ENCODE data around the gene MYO6.
"Not testable (repeated sequence)": the region's sequence is repeated elsewhere in the genome, so short reads cannot be mapped to it uniquely, and the experiment has no call there.

MYO6 gene

DNA sequence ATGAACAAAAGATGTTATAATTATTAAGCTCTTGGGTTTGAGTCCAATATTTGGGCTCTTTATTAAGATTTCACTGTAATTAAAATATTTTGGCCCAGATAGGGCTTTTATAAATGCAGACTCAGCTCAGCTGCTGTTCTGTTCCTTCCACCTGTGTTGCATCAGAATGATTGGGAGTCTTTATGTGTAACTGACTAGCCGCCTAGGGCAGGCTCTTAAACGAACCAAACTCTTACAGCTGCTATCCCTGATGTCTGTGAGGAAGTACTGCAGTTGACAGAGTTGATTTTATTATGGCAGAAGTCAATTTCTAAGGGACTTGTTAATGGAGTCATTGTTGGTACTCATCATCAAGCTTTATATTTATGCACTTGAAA is 144.7 kb downstream of the MYO6 start:
- DNase-seq: no peak

DNA sequence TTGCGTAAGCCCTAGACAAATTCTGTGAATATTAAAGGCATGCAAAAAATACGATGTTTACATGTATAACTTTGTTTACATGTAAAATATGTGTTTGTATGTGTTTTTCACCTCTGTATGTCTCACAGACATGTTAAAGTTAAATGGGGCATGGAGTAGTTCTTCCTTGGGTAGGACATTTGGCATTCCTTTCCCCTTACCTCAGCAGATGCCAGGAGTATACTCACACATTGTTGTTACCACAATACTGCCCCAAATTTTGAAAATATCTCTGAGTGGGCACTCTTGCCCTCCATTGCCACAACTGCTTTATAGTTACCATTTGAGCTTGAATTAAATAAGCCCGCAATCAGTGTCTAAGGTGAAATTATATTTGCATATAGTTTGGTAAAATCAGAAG is 147.5 kb downstream of the MYO6 start:
- no peak for DNase-seq

DNA sequence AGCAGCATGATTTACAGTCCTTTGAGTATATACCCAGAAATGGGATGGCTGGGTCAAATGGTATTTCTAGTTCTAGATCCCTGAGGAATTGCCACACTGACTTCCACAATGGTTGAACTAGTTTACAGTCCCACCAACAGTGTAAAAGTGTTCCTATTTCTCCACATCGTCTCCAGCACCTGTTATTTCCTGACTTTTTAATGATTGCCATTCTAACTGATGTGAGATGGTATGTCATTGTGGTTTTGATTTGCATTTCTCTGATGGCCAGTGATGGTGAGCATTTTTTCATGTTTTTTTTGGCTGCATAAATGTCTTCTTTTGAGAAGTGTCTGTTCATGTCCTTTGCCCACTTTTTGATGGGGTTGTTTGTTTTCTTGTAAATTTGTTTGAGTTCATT is 151.2 kb downstream of the MYO6 start:
- DNase-seq: not testable (repeated sequence)

DNA sequence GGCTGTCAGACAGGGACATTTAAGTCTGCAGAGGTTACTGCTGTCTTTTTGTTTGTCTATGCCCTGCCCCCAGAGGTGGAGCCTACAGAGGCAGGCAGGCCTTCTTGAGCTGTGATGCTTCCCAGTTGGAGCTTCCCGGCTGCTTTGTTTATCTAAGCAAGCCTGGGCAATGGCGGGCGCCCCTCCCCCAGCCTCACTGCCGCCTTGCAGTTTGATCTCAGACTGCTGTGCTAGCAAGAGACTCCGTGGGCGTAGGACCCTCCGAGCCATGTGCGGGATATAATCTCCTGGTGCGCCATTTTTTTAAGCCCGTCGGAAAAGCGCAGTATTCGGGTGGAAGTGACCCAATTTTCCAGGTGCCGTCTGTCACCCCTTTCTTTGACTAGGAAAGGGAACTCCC is 156.1 kb downstream of the MYO6 start:
- DNase-seq: not testable (repeated sequence)

DNA sequence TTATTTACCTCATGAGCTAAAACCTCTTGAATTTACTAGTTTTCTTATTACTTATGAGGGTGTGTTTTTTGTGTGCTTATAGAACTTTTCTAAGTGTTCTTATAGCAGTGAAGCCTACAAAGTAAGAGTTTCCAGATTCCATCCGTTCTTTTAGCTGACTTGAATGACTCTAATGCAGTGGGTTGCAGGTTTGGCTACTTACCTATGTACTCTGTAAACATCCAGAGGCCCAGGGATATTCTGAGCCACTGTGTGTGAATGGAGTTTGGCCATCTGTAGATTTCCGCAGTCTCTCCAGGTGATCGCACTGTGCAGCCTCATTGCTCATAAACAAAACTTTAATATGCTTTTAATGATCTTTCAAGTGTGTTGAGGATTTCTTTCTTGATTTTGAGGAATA is 157.8 kb downstream of the MYO6 start:
- DNase-seq: no peak

DNA sequence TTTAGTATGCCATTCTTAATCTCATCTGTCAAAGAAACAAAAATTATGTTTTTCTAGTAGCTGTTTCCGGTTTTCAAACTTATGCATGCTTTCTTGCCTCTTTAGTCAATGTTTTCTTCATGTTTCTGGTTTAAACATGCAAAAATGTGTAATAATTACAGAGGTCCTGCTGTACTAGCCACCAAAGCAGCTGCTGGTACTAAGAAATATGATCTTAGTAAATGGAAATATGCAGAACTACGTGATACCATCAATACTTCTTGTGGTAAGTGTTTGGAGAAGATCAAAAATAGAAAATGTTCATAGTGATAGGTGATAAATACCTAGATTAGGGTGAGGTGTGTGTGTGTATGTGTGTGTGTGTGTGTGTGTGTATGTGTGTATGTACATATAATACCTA is 158.4 kb downstream of the MYO6 start:
- DNase-seq: no peak

DNA sequence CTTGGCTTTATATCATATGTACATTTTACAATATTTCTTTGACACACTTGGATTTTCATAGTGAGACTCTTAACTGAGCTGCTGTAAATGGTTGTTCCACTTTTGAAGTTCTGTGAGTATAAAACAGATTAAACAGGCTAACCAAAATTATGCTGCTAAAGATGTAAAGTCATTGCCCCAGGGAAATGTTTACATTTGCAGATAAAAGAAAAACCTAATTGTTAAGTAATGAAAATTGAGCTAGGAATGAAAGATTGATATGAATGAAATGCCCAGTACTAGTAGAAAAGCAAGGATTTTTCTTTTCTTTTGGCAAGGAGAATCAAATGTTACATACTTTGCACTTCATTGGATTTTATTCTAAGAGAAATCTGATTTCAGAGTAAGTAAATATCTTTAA is 164.0 kb downstream of the MYO6 start:
- no peak for DNase-seq

DNA sequence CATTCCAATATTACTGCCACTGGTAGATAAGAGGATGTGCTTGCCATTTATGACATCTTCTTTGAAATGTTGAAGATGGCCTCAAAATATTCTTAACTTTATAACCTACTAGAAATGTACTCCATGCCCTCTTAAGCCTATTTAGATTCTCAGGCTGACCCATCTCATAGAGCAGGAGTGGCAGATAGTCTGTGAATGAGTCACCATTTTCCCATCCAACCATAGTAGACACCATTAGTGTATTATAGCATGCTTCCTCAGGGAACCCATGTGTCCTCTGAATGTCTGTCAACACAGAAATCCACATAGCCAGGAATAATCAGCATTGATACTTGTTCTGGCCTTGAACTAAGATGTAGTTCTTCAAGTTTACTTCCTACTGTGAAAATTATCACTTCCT is 173.2 kb downstream of the MYO6 start:
- no peak for DNase-seq

DNA sequence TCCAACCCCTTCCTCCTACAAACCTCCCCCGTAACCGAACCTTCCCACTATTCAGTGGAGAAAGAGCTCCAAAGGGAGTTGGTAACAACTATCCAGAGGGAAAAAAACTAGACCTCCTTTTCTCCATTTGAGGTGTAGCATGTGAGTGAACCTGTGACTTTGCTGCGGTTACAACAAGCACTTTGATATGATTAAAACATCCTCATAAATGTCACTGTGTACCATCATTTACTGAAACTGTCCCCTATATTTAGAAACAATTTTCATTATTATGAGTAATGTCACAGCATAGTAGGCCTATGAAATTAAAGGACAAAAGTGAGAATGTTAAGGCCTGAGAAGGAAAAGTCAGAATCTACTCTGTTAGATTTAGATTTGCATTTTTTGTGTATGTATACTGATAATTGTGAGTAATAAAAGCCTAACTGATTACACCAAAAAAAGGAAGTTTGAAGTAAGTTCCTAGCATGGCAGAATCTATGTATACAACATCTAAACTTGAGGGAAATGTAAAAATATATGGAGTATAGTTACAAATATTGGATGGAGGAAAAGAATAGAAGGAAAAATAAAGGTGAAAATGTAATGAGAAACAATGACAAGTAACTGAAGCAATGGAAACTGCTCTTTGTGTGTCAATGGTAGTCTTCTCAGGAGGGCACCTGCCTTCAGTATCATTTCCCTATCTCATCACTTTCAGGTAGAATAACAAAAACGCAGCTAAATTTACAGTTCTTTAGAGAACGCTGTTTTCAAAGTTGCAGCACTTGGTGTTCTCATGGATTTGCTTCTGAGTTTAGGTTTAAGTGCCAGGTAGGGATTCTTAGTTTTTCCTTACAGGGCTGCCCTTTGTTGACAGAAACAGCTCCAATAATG is 177.5 kb downstream of the MYO6 start:
- no peak for DNase-seq

DNA sequence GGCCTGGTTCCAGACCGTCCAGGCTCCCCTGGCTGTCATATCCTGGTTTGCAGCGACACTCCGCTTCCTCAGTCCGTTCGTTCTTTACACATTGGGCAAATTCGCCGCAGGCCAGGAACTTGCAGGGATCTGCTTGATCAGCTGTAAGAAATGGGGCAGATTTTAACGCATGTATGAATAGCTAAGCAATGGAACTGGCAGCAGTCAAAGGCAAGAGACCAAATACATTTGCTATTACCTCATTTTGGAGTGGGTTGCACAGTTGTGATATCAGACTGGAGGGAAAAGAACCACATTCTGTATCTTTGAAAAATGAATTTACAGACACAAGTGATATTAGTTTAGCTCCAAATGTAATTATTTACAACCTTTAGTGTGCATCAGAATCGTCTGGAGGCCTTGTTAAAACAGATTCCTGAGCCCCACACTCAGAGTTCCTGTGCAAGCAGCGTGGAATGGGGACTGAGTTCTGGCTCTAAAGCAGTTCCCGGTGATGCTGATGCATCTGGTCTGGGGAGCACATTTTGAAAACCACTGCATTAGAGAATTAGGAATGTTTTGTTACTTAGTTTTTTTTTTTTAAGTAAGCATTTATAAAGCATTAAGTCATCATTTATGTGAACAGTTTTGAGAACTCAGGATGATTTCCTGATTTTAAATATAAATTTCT is 182.1 kb downstream of the MYO6 start:
- no peak for DNase-seq

DNA sequence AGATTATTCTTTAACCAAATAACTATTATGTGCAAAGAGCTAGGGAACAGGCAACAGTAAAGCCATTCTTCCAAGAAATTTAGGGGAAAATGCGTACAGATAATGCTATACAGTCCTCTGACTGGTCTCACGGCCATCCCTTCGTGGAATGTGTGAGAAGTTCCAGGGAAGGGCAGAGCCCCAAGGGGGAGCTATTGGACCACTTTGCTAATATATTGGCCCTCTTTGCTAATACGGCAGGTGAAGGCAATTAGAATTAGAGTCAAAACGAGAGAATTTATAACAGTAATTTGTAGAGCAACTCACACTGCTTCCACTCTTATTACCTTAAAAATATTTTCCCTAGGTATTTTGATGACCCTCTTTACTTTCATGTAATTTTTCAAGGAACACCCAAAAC is 183.0 kb downstream of the MYO6 start:
- no peak for DNase-seq

DNA sequence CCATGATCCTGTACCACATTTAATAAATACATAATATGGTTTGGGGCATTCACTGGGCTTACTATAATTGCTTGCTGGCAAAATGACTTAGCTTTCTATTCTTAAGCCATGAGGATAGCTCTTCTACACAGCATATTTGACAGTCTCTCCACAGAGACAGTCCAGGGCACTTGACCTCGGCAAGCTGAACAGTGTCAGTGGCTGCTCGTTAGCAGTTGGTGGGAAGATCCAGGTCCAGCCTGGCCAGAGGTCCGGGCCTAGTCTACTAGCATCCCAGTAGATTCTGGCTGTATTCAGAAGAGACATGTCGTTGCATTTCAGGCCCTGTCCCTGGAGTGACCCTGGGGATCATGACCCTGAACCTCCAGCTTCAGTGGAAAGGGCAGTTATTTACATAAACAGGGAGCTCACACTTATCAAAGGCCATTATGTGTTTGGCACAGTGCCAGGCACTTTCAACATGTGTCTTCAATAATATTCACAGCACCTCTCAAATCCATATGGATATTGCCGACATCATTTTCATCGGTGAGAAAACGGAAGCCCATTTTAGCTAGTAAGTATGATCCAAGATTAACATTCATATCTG is 184.4 kb downstream of the MYO6 start:
- DNase-seq: no peak

DNA sequence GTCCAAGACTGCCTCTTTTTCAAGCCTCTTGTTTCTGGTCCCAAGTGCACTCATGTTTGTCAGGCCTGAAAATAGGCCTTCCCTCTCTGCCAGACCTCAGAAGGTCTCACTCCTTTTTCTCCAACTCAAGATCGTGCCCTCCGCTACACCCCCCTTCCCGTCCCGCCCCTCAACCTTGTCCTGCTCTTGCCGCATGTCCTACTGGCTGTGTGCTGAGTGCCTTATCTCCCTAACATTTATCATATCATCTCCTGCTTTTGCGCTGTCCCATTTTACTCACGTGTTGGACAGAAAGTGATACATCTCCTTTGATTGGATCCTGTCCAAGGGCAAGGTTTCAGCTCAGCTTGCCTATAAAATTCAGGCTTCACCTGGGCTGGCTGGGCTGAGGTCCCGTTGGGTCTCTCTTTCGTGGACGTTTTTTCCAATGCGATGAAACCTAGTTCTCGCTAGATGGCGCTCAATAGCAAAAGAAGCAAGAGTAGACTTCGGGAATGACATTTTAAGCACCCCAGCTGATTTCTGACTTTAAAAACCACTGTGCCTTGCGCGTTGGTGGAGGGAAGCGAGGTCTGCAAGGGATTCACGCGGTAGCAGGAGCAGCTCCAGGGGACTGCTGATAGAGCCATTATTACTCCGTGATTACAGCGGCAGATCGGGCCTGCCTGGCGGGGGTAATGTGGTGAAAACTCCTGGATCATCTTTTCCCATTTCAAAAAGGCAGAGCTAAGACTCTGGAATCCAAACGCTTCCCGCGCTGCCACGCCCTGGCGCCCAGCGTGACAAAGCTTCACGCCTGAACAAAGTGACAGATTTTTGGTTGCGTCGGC is 185.8 kb downstream of the MYO6 start:
- no peak for DNase-seq

DNA sequence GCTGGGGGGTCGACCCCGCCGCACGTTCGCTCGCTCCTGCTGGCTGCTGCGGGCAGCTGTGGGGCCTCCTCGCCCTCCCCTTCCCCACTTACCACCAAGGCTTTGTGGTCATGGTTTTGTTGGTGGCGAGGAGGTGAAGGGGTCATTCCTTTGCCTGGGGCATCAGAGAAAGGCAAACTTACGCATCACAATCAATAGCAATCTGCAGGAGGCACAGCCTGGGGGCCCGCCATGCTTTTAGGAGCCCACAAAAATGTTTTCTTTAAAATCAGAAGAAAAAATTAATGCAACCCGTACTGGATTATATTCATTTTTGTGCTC is 186.4 kb downstream of the MYO6 start:
- DNase-seq: no peak

DNA sequence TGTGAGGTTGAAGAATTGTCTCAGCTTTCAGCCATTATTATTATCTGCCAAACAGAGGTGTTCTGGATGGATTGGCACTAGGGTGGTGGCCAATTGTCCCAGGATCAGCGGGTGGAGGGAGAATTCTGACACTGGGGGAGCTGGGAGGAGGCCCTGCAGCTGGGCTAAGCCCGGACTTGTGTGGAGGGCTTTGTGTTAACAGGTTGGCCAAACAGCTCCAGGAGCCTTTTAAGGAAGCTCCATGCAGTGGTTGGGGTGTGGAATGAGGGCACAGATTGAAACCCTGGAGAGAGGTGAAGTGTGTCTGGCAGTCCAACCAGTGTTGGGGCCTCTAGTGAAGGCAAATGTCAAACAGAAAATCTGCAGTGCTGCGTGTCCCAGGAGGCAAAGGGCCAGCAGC is 187.6 kb downstream of the MYO6 start:
- DNase-seq: no peak

DNA sequence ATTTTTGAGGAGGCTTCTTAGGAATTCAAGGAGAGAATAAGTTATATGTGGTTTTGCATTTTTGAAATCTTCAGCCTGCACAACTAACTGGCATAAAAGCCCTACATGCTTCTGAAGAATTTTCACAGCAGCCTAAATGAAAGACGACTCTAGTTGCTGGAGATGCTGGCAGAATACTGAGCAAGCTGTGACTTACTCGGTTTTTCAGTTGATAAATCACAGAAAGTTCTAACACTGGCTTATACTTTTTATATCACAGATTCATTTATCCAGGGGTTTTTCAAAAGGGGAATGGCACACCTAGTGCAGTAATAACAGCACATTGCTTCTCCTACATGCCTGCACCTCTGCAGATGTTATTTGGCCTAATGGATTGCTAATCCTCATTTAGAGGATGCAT is 188.8 kb downstream of the MYO6 start:
- DNase-seq: no peak

DNA sequence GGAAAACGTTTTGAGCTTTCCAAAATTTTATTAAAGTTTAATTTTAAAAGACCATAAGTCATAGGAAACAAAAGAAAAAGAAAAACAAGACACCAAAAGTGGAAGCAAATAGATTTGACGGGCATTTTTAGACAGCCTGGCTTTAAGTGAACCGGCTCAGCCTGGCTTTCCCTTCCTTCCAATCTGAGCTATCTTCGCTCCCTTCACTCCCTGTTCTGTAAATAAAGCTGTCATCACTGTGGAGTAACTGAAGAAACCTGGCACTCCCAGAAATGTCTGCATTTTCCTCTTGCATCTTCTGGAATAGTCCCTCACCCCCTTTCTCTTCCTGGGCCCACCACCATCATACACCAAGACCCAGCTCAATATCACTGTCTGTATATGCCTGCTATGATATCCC is 191.5 kb downstream of the MYO6 start:
- no peak for DNase-seq

DNA sequence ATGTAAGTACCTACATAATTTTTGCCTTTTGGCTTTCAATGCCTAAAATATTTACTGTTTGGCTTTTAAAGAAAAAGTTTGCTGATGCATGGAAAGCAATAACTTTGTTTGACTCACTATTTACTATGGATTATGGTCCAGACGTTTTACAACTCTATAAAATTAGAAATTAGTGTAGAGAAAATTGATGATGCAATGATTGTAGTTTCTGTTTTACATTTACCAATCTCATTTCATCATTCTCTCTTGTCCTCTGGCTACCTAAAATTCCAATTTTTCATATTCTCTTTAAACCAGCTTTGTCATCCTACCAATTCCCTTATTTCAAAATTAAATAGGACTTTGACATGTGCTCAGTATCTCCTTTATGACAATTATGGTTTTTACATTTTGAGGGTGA is 192.5 kb downstream of the MYO6 start:
- no peak for DNase-seq

DNA sequence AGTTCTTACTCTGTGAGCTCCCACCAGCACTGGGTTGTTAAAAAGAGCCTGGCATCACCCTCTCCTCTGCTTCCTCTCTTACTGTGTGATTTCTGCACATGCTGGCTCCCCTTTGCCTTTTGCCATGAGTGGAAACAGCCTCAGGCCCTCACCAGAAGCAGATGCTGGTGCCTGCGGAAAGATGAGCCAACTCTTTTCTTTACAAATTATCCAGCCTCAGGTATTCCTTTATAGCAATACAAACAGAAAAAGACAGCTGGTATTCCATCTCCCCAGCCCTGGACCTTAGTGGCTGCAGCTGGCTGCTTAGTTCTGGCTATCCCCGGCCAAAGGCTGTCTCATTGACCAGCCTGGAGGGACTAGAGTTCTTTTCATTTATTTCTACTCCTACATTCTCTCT is 194.3 kb downstream of the MYO6 start:
- DNase-seq: no peak

DNA sequence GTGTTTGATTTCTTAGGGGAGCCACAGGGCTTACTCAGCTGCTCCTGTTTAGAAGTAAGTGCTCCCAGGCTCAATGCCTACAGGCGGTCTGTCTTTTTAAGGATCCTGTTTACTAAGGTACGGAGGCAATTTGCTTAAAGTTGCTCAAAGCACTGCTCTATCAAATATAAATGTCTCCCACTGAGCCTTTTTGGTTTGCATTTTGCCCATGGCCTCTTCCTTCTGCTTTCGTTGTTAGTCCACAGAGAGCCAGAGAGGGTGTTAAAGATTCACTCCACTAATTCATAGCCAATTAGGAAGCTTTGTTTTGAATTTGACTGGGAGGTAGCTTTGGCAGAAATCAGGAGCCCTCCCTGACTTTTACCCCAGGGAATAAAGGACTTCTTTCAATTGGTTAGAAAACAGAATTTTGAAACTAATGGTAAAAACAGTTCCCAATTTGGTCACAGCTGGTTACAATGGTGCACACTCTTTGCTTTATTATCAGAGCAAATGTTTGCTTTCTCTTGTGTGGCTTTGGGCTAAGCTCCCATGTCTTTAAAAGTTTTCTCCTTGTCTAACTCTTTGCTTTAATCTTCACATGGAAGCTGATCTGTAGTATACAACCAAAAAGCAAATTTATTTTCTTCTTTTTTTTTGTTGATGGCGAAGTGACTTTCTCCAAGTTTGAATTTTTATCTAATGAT is 197.2 kb downstream of the MYO6 start:
- no peak for DNase-seq

DNA sequence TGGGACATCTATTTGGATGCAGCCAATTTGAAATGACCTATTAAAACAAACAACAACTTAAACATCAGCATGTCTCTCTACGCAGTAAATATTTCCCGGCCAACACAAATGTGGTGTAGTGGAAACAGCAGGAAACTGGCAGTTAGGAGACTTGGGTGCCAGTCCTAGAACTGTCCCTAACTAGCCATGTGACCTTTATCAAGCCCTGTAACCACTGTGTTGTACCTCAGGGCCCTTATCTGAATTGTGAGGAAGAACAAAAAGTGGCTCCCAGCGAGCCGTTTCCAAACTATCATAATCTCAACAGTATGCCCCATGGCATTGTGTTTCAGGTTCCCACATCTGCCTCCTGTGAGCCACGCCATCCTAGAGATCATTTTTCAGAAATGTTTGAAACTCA is 198.9 kb downstream of the MYO6 start:
- DNase-seq: no peak

DNA sequence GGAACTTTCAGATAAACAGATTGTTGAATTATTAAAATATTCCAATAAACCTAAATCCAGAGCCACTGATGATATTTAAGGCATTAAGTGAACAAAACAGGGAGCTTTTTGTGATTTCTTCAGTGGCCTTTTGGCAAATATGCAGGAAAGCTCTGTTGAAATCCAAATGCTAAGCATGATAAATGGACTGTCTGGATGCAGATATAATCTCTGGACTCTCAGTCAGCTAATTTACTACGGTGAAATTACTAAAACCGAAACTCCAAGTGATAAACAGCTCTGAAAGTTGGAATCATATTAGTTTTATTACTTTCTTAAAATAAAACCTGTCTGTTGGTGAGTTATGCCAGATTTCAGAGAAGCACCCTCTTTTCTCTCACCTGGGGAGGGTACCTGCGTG is 203.1 kb downstream of the MYO6 start:
- no peak for DNase-seq

DNA sequence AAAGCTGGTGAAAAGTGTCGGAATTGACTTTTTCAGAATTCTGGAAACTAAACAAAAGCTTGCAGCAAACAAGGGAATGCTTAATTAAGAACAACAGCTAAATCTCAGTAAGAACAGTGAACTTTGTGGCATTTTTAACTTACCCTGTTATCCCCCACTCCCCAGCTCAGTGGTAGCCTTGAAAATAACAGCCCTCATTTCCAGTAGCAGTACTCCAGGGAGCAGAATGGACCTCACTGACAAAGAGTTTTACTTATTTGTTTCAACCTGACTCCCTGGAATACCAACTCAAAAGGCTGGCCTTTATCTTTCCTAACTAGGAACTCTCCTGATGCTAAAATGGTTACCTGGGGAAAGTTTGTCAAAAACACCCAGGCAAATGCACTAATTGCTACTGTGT is 214.5 kb downstream of the MYO6 start:
- no peak for DNase-seq

Measured in activated naive CD4-positive, alpha-beta T cell (primary cell).